NCI-H1436 treated with DMSO at 0.1 percent for 48 hours (cell line): ENCODE data around the gene AGPS.
"Not testable (repeated sequence)": the region's sequence is repeated elsewhere in the genome, so short reads cannot be mapped to it uniquely, and the experiment has no call there.

Experiments
- DNase-seq: peaks from one replicate; lab custom pipeline; 2025; lab: John Stamatoyannopoulos, UW

The AGPS gene

DNA sequence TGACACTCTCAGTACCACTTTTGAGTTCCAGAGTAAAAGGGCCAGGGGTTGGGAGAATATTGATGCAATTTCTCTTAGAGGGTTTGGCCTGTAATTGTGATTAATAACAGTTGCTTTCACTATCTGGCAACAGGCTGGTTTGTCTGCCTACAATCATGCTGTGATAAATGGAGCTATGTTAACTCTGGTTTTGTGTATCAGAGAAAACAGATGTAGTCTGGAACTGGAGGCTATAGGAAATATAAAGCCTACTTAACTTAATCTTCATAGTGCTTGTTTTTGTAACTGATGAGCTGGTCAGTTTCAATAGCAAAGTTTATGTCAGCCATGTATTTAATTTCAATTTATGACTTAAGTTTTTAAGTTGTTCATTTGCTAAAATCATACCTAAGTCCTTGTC is 138.0 kb downstream of the AGPS start:
- no peak for DNase-seq

DNA sequence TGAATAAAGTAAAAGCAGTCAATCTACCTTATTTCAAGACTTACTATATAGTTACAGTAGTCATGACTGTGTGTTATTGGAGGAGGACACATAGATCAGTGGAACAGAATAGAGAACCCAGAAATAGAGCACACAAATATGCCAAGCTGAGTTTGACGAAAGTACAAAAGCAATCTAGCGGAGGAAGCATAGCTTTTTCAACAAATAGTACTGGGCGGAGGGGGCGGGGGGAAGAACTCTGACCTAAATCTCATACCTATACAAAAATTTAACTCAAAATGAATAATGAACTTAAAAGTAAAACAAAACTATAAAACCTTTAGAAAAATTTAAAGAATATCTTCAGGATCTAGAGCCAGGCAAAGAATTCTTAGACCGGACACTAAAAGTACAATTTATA is 139.1 kb downstream of the AGPS start:
- DNase-seq, result no peak

DNA sequence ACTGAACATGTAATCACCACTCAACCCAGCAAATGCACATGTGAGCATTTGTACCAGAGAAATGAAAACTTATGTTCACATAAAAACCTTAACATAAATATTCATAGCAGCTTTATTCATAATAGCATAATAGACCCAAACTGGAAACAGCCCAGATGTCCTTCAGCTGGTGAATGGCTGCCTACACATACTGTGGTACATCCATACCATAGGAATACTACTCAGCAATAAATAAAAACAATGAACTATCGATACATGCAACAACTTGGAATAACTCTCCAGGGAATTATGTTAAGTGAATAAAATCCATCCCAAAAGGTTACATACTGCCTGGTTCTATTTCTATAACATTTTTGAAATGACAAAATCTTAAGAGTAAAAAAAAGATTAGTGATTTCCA is 140.0 kb downstream of the AGPS start:
- no peak for DNase-seq

DNA sequence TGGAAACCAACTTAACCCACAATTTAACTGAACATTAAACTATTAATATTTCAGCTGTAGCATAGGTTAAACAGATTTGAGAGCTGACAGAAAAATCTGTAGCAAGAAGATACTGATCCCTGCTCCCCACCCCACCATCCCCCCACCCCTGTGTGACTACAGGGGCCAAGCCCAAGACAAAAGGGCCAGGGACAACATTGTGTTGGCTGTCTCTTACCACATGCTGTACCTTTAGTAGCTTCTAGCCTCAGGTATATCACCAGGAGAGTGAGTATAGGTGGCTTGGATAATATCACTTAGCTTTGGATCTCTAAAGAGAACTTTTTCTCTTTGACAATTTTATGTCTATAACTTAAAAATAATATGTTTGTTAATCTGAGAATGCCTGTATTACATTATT is 140.7 kb downstream of the AGPS start:
- no peak for DNase-seq

DNA sequence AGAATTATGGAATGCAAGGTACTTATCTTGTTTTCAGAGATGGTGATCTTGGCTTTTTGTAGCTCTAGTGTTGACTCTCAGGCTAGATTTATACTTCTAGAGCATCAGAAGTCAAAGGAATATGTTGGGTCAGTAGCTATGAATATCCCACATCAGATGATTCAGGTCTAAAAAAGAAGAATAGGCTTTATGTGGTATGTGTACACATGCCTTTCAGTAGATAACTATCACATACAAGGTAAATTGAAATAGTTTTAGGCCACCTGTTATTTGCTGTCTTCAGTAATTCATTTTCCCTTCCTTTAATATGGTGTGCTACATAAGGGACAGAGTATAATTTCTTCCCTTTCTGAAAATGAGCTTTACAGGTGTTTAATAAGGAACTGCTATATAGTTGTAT is 142.4 kb downstream of the AGPS start:
- DNase-seq, result no peak

DNA sequence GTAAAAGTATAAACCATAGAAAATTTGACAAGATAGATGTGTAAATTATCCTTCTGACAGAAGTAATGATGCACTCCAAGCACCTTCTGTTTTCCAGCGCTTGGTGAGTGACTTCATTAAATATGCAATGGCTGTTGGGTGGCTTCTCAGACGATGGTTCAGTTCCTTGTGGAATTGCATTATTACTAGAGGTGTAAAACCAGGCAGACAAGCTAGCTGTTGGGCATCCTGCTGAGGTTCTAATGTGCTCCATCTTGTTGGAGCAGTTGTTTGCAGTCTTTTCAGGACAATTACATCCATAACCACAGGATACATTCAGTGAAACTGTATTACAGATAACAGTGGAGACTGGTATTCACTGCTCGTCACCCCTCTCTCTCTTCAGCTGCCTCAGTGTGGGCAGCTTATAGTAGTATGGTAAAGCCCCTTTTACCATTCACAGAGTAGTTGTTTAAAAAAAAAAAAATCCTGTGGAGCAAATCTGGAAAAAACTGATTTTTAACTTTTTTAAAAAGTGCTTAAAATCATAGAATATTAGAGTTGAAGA is 143.5 kb downstream of the AGPS start:
- no peak for DNase-seq

DNA sequence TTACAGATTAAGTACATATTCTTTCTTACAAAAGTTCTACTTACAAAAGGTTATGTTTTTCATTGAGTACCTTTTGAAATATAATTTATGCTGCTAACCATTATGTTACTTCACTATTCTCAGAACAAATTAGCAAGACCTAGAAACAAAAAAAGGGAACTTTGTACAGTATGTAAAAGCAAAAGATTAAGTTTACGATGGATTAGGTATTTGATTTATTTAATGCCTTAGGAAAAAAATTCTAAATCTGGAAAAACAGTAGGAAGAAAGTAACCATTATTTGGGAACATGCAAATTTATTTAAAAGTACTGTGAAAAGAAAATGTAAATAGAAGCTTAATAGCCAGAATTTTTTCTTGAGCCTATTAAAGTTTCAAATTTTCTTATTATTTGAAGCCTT is 144.6 kb downstream of the AGPS start:
- DNase-seq, result no peak

DNA sequence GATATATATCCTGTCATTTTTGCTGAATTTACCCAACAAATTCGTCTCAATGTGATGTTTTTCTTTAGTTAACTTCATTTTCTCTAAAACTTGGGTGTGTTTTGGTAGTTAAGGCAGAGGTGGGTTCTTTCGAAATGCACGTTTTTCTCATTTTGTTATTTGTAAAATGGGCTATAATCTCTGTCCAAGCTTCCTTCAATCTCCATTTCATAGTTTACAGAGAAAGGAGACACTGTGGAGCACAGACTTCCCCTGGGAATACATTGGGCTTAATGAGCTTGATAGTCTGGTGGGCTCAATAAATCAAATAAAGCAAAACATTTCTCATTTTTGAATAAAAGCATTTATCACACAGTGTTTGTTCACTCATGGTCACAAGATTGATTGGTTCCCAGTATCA is 145.1 kb downstream of the AGPS start:
- DNase-seq, result no peak

DNA sequence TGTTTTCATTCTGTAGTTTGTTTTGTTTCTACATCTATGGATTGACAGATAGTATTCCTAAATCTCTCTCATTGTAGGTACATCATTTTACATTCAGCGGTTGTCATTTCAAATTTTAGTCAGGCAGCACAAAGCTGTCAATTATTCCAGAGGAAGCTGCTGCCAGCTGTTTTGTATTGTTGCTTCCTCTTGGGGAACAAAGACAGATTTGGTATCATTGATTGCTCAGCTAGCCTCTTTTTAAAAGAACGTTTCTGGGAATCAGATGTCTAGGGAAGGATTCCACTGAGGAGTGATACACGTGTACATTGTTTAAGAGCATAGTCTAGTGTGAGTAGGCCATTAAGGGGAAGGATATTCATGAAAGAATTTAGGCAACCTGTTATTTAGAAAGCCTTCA is 145.8 kb downstream of the AGPS start:
- no peak for DNase-seq

DNA sequence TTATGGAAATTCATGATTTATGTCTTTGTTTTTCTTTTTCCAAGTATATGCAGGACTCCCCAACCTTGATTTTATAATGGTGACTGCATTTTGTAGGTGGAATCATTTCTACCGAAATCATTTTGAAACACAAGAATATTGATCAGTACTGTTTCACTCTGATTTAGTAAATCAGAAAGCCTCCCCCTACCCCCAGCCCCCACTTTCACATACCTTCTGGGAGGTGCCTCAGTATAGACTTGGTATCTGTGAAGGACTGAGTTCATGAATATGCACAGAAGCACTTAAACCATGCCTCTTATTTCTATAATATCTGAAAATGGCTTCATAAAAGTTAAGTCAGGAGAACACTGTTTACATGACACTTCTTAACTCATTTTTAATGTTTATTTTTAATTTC is 147.7 kb downstream of the AGPS start:
- DNase-seq, result no peak

DNA sequence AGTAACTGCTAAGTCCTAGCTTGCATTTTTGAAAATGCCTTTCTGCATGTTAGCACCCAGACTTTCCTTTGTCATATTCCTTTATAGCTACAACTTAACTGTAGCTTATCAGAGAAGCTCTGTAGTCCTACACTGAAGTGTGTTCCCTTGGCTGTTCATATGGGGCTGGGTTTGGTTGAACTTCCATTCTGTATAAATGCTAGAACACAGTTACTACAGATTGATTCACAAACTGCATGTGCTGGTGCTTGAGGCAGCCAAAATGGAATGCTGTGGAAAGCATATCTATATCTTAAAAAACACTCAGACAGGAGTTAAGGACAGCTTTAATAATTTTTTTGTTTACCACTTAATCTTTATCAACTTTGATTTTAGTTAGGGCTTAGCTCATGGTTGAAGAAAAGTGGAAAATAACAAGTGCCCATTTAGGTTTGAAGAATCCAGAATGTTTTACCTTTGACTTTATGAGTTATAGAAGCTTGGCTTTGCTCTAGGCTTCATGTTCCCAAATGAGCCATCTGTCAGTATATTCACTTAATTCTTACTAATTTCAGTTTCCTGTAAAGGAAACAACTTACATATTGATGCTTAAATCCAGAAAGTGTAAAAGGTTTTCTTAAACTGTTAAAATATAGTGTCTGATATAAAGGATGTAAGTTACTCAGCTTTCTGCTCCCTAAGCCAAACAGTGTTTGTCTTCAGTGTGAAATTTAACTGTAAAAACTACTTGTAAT is 148.9 kb downstream of the AGPS start:
- DNase-seq, result no peak

DNA sequence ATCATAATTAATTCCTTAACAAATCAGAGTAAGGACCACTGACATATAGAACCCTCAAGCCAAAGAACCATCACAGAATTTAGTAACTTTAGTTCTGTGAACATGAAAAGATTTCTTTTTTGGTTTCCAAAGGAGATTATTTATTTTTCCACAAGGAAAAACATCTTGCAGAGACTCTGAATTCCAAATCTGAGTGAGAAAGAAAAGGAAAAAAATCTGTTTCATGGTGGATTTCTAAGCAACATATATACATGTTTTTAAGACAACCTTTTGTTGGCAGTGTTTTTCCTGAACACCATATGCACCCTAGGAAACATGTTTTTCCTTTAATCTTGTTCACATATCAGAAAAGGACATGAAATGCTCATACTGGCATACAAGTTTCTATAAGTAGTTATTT is 149.8 kb downstream of the AGPS start:
- DNase-seq, result no peak

DNA sequence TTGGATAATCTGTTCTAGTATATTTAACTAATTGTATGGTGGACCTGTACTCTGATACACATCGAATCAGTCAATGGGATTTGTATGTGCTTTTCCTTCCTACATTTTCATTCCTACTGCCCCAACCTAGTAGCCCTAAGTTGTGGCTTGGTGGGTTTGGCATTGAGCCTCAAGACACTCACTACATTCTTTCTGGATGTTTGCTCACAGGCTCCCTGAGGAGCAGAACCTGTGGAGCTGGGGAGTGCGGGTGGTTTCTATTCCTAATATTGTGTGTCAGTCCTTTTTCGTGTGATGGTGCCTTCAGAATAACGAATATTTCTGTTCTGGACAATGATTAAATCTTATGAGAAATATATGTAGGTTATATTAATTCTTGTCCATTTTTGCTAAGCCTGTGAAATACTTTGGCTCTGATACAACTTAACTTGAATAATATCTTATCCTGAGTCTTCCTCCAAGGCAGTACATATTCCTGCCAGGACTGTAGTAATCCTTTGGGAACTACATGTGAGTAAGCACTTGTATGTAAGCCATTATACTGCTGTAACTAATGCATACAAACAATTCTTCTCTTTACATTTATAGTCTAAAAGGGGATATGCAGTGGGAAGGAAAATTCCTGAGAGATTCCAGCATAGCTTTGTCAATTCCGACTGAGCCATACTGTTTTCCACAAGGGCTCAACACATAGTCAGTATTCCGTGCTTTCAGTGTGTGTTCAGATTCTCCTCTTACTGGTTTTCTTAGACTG is 150.6 kb downstream of the AGPS start:
- no peak for DNase-seq

DNA sequence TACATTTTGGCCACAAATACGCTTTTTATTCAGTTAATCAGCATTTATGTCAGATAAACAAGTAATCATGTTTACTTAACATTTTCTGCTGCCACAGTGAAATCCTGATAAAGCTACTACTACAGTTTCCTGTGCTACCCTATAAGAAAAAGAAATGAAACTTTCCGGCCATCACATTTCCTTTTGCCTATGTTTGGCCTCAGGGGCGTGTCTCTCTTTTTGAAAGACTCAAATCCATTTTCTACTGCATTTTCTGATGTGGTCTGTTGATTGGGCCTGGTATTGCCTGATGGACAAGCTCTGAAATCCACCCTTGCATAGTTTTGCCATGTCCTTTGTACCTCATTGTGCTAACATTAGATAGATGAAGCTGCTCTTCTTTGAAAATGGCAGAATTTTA is 152.6 kb downstream of the AGPS start:
- DNase-seq, result no peak

DNA sequence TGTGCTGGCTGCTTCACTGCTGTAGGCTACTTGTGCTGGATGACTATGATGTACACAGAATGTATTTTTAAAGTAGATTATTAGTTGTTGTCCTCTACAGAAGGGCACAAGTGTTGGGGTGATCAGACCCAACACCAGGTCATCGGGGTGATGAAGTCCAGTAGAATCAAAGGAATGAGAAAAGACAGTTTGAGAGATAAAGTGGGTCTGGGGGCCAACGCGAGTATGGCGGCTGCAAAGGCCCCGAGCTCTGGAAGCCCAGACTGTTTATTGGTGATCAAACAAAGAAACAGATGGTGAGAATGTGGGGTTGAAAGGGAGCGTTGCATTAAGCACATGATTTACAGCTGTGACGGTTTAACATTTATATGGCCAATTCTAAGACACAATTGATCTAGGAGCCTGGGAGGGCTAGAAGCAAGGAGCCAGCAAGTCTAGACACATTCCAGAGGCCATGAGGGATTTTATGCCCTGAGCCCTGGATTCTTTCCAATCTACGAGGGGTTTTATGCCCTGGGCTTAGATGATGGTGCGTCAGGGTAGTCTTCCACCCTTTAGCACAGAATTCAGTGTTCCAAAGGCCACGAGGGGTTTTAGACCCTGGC is 153.5 kb downstream of the AGPS start:
- DNase-seq, result no peak

DNA sequence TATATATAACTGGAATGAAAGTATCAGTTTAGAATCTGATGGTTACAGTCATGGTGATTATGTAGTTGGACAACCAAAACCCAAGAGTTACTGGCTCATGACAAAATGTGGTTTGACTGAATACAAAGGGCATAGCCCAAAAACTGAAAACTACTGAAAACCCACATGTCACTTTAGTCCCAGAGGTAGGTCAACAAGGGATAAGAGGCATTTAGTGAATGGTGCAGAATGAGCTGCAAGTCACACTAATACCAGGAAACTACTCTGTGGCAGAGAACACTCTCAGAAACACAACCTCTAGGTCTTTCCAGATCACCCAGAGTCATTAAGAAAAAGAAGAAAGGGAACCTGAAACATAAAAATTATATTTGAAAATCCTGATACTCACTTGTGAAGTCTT is 154.5 kb downstream of the AGPS start:
- no peak for DNase-seq

DNA sequence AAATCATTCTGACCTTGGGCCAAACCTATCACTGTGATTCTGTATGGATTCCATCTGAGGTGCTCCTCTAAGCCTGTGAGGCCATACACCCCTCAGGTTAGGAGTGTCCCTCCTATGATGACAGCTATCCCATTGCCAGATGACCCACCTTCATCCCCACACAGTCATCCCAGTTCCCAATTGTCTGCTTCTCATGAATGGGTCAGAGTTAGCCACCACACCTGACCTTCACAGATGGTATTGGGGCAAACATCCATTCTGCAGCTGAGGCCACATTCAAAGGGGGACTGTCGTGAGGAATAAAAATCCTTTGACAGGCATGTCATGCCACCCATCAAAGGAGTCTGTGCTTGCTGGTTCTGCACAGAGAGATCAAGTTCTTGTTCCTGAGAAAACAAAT is 155.2 kb downstream of the AGPS start:
- no peak for DNase-seq

DNA sequence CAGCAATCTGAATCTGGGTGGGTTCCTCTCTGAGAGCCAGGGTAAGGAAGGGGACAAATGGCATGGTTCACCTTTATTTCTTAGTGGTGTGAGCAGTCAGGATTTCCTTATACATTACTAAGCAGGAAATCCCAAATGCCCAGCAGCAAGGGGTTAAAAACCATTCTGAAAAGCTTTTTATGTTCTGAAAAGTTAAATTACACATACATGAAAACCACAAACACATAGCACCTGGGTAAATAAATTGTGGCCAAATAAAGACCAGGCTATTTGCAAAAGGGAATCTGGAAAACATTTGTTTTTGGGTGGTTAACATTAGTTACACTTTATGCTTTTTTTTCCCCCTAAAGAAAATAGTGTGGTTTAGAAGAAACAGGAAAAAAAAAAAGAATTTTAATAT is 156.1 kb downstream of the AGPS start:
- no peak for DNase-seq

DNA sequence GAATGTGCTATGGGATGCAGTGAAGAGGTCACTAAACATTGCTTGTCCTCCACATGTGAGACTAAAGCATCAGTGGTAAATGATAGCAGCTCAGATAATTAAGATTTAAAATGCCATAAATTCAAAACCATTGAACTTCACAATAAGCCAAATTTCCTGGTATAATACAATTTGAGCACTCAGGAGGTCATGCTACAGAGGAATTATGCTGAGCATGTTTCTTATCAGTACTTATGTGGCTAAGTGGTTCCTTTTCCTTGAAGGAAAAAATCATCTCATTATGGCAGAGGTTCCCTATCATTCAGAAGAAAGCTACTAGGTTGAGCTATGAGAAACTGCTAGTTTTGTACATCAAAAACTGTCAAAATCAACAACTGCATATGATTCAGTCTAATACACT is 156.6 kb downstream of the AGPS start:
- DNase-seq, result no peak

DNA sequence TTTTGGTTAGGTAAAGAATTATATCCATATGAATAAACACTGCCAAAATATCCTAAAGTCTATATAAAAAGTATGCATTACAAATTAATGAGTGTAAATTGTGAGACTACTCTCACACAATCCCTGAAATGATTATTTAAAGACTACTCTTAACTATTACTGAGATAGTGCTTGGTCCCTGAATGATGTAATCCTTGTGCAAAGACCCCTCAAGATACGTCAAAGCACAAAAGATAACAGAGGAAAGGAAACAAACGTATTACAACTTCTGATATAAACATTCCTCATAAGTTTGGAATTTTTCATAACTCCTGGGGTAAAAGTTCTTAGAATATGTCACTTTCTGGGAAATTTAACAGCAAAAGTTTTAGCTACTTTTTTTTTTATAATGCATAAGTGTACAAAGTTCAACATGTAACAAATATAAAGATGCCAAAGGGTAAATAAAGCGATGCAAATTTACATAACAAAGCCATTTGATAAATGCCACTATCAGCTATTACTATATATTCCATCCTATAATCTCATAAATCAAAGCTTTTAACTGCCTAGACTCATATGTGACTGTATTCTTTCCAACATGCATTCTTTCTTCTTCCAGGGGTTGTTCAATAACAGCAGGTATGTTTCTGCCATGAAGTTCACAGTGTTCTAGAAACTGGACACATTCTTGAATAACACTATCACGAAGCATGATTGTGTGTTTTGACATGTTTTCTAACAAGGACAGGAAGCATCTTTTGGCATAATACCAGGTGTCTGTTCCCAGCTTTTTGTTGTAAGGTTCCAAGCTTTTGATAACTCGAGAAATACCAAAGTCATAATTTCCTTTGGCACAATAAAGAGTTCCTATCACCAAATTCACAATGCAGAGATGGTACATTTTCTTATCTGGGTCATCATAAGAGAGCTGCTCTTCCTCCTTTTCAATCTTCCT is 158.0 kb downstream of the AGPS start:
- no peak for DNase-seq

DNA sequence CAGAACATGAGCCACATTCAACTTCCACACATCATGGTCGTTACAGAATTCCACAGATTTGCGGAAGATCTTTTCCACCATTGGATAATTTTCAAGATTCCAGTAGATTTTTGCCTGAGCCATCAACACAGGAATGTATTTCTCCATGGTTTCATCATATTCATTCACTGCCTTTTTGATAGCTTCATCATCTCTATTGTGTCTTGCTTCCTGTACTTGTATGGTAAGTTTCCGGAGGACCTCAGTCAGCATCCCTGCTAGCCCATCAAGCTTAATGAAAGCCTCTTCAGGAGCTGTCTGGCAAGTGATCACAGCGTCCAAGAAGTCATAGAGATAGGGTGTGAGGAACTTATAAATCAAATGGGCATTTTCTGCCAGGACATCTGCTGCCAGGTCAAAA is 158.8 kb downstream of the AGPS start:
- DNase-seq, result not testable (repeated sequence)

DNA sequence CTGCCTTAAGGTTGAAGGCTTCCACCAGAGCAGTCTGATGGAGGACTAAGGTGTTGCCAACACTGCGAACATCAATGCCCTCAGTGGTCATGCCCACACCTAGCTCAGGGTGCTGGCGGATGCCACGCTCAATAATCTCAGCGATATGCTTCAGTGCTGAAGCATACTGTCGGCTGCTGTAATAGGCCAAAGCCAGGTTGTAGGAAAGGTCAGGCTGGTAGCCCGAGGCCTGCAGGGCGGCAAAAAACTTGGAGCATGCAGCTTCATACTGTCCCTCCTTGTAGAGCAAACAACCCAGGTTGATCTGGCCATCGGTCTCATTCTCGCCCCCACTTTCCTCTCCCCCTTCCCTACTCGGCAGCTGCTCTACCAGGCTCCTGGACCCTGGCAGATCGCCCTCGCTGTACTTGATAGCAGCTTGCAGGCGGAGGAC is 159.4 kb downstream of the AGPS start:
- DNase-seq, result no peak
